ENCODE measurements around the gene LRRTM4.

The LRRTM4 gene

DNA sequence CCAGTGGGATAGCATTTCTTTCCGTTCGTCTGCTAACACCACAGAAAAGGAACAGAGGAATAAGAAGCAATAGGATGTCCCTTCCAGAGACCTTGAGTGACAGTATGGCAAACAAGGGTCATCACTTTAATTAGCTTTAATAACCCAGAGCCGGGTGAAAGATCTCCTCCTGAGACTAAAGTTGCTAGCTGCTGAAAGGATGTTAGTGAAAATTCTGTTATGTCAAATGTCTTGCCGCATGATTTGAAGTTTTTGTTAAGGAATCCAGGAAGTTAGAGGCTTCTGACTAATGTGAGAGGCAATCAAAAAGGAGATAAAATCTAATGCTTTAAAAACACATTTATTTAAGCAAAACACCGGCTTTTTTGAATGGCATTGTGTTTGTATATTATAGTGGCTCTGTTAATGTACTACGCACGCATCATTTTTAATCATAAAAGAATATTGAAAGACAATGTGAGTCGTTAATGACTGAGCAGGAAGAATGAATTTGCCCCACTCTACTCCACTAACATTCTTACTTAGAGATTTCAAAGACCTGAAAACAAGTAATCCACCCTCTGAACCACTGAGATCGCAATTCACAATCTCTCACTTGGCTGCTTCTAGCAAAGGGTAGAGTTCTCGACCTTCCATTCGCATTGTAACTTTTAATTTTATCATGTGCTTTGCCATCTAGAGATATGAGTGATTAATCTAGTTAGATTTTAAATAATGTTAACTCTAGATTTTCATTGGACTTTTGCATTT is 536.6 kb downstream of the LRRTM4 start:
- no peak for DNase-seq (ENCODE audit: low spot score)

DNA sequence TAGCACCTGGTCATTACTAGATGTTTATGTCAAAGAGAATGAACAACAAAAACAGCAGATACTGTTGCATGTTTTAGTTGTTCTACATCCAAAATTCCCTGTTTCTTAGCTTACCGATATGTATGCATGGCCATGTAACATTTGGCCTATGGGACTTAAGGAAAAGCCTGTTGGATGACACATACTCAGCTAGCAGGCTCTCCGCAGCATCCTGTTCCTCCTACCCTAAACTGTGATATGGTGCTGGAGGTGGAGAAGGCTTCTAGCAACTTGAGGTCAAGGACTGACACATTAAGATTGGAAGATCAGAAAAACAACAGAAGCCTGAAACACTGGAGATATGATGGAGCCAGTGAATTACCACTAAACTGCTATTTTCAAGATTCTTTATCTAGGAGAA is 537.8 kb downstream of the LRRTM4 start:
- no peak for DNase-seq (ENCODE audit: low spot score)

DNA sequence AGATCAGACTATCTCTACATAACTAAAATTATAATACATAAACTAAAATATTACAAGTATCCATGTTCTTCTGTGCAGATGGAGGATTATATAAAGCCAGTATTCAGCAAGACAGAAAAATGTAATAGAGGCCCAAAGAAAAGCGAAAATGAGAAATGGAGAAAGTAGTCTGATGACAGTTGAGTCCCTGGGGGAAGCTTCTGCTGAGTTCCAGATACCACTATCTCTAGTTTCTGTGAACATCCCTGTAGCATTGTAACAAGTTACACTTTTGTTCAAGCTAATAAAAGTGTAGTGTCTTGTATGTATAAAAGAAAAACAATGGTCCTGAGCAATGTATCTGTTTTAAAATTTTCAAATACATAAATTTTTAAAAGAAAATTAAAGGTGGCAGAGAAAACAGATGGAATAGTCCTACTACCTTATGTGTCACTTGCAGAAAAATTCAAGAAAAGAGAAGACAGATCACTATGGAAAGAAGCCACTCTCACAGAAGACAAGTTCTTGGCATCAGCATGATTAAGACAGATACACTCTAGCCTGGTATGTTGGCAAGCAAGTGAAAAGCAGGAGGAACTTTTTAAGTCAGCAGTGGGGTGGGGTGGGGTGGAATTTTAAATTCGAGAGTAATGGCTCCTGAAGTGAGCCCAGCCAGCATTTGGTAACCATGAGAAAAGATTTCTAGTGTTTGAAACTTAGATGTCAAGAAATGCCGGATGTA is 541.9 kb downstream of the LRRTM4 start:
- DNase-seq (ENCODE audit: low spot score) = no peak

DNA sequence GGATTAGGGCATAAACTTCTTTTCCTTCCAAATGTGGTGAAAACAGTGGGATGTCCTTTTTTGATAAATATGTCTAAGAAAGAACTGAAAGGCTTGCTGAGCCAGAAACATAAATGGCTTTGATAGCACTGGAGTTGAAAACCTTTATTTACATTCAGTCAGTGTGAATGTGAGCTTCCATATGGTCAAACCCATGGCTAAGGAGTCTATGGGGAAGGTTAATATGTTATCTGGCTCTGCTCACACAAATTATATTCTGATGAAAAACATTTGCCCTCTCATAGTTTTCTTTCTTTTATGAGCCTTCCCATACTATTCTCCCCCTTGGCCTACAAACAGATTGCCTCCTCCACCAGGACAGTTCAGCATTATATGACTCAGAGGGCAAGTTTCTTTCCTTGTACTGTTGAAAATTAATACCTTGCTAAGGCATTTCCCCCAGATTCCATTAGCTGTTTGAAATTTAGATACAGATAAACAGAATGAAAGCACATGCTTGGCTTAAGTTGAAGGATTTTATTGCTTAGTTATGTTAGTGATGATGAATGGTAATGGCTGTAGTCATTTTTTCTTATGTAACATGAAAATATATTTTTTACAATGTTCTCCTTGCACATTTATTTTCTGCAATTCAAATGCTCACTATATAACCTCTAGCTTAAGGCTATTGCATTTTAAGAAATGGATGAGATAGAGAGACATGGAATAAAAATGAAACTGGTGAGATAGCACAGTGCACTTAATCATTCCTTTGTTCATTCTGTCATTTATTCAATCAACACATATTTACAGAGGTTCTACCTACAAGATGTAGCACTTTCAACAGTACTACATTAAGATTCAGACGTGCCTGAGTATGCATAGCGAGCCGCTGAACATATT is 544.1 kb downstream of the LRRTM4 start:
- no peak for DNase-seq (ENCODE audit: low spot score)

DNA sequence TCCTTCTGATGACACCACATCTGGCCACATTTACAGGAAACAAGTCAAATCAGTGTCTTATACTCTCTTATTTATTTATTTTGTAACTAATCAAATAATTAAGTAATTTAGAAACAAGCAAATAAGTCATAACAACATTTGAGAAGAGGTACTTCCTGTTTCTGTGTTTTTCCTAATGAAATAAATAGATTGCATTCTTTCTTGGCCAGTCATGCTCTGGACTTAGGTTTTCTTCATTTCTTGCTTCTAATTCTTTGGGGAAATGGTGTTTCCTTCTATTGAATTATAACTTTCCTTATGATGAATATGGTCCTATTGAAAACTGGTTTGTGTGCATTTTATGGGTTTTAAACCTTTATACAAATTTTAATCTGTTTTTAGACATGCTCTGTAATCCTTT is 546.4 kb downstream of the LRRTM4 start:
- no peak for DNase-seq (ENCODE audit: low spot score)

DNA sequence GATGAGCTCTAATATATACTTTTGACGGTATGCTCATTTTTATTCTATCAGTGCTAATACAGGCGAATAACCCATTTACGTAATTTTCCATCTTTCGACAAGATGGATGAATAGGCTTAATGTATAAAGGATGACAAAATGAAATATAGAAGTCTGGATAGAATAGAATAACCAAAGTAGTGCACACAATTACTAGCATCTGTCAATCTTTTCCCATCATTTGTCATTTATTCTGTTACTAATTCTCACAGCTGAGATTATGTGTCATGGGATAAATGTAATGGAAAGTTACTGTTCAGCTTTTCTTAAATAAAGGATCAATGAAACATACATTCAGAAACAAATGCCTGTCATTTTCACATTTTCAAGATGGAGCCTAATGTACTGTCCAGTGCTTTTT is 548.6 kb downstream of the LRRTM4 start:
- DNase-seq (ENCODE audit: low spot score) = no peak

DNA sequence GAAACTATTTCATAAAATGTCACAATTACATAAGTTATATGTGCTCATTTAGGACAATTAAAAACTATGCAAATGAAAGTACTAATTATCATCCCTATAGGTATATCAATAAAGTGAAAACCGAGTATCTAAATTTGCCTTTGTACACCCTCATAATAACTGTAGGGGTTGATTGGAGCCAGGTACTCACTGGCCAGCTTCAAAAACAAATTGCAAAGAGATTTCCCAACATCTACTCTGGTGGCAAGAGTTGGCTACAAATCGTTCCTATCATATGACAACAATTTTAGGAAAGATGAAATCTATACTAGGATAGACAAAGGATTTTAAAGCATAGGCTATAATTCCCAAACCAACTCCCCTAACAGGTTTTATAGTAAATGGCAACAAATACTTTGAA is 556.4 kb downstream of the LRRTM4 start:
- no peak for DNase-seq (ENCODE audit: low spot score)

DNA sequence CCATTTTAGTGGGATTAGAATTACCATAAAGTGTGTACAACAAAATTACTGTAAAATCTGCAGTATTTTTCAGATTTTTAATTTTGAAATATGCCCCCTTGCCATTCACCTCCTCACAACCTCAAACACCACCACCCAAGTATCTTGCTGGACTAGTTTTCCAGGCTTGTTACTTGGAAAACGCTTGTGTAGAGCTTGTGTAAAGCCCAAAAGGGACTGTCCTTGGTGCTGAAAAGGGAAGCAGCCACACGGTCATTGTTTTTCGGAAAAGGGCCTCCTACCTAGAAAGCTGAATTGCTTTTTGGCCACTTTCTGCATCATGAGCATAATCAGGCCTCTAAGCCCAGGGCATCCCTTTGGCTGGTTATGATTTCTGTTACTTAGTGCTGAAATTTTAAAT is 563.4 kb downstream of the LRRTM4 start:
- DNase-seq (ENCODE audit: low spot score) = no peak

DNA sequence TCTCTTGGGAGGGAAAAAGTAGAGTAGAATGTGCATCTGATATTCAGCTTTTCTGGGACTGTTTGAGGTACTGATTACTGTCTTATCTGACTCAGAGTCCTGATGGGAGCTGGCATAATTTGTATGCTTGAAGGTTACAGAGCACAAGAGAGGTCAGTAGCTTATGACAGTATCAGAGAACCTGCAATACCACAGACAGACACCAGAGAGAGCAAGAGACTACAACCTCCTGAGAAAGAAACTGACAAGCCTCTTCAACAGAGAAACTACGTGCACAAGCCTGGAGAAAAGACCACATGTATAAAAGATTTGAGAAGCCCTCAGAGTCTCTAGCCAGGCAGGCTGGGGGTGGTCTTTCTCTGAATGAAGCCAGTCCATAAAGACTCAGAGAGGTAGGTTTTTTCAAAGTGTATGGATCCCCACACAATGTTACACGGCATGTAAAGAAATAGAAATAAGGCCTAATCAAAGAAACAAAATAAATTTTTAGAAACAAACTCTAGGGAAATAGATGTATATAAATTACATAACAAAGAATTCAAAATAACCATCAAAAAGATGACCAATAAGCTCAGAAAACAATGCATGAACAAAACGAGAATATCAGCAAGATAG is 568.3 kb downstream of the LRRTM4 start:
- no peak for DNase-seq (ENCODE audit: low spot score)

DNA sequence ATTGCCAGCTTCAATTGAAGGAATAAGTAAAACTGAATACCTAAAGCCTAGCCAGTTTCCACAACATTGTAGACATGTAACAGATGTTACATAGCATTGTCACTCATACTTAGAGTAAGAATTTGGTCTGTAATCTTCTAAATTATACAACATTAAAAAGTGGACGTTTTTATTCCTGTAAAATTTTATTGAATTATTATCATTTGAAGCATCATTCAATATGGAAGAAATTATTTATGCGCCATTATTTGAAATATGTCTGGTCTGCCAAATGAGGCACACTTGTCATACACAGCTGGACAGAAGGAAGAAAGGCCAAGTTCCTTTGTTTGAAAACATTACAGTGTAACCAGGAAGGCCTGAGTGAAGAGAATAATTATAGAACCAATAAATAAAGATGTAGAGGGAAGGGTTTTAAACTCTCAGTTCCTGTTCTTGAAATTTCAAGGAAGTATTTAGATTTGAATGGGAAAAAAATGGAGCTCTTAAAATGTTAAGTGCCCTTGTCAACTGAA is 575.5 kb downstream of the LRRTM4 start:
- no peak for DNase-seq (ENCODE audit: low spot score)

DNA sequence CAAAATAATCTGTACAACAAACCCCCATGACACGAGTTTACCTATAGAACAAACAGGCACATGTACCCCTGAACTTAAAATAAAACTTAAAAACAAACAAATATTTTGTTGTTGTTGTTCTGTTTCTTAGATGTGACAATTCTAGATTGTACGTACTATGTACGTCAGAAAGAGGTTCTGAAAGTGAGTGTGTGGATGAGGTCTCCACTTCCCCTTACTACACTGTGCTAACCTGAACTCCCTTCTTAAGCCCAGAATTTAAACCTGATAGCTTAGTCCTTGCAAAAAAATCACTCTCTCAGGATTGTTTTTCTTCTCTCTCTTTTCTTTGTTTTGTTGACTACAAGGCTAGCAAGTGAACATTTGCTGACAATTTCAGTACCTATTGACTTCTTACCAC is 581.6 kb downstream of the LRRTM4 start:
- no peak for DNase-seq (ENCODE audit: low spot score)

DNA sequence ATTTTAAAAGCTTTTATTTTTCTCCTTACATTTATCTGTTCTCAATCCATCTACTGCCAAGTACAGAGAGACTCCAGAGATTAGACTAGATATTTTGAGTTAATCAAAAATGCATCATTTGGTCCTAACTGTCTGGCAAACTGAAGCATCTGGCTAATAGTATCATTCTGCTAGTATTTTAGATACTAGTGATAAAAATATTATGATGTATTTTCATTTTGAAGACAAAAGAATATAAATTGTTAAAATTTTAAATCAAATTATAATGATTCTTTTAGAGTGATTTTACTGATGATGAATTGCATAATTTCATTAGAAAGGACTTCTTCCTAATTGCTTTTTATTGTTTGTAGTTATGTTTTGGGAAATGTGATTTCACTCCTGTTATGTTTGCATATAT is 584.0 kb downstream of the LRRTM4 start:
- no peak for DNase-seq (ENCODE audit: low spot score)

DNA sequence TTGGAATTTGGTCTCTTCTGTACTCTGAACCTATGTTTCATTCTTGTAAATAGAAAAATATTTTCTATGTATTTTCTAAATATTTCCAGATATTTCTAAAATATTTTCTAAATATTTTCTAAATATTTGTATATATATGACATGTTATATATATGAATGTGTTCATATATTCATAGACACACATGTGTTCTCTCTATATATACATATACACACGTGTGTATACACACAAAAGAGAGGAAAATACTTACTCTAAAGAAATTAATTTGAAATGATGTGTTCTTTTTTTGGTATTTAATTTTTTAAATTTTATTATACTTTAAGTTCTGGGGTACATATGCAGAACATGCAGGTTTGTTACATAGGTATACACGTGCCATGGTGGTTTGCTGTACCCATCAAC is 589.6 kb downstream of the LRRTM4 start:
- DNase-seq (ENCODE audit: low spot score) = no peak

DNA sequence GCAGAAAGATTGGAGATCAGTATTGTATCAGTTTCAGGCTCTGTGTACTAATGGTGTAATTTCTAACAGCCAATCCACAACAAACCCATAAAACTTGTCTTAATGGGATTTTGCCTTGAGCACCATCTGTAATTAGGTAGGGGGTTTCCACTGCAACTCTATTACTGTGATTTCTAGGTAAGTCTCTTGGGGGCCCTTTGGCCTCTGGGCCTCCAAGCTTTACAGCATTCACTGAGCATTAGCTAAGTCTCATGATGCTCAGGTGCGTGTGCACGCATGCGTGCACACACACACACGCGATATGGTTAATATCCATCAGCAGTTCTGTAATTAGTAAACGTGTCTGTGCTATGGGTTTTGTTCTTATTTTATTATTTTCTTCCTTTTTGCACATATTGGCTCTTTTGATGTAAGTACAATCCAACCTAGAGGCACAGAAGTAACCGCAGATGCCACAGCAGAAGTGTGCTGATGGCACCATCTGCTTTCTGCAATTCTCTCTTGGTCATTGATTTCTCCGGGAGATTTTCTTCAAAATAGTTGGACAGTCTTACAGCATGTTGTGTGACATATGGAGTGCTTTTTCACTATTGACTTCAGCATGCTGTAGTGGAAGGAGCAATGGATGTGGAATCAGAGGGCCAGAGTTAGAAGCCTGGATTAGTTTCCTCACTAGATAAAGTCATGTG is 592.0 kb downstream of the LRRTM4 start:
- no peak for DNase-seq (ENCODE audit: low spot score)

DNA sequence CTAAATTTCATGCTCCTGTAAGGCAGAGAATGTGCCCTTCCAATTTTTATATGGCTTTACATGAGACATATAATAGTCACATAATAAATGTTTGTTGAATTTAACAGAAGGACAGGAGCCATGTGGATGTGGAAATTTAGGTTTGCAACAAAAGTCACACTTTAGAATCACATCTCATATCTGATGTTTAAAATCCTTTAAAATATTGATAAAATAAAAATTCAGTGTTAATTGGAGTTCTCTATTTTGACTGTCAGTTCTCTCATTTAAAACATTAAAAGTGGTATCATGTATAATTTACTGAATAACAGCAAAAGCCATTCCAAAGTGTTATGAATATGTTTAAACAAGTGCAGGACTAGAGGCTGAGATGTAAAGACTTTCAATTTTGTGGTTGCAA is 594.1 kb downstream of the LRRTM4 start:
- DNase-seq (ENCODE audit: low spot score) = no peak

DNA sequence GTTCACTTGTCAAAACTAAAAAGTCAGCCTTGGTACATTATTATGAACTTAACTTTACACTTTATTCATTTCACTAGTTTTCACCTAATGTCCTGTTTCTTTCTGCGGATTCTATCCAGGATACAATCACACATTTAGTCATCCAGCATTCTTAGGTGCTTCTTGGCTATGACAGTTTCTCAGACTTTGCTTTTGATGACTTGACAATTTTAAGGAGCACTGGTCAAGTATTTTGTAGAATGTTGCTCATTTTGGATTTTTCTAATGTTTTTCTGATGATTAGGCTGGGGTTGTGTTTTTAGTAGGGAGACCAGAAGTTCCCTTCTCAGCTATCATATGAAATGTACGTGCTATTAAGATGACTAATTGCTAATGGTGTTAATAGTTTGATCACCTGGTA is 601.2 kb downstream of the LRRTM4 start:
- DNase-seq (ENCODE audit: low spot score) = no peak

DNA sequence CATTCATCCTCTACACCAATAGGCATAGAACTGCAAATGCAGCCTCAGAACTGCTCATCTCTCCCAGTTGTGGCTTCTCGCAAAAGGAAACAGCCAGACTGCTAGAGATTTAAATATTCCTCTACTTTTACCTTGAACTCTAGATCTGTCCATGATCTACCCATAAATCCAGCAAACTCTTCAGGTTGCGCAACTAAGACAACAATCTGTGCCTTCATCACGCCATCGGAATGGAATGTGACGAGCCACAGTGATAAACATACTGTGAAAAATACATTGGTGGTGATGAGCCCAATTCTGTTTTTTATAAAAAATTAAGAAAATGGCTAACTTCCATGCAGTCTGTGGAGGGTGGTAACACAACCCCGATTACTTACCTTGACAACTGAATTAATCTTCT is 626.7 kb downstream of the LRRTM4 start:
- no peak for DNase-seq (ENCODE audit: low spot score)

DNA sequence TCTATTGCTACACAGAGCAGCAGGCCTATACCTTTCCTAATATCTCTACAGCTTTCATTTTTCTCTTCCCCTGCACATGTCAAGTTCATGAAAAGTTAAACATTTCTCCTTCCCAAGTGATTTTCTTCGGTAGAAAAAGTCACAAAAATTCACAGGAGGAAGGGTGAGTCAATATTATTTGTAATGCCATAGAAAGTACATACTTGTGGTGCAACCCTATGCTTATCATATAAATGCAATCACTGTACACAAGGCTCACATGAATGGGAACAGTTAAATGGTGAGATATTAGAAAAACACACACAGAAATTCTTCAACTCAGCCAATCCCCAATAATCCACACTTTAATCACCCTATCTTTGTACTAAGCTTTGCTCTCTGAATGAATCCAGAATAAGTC is 651.6 kb downstream of the LRRTM4 start:
- DNase-seq (ENCODE audit: low spot score) = no peak

DNA sequence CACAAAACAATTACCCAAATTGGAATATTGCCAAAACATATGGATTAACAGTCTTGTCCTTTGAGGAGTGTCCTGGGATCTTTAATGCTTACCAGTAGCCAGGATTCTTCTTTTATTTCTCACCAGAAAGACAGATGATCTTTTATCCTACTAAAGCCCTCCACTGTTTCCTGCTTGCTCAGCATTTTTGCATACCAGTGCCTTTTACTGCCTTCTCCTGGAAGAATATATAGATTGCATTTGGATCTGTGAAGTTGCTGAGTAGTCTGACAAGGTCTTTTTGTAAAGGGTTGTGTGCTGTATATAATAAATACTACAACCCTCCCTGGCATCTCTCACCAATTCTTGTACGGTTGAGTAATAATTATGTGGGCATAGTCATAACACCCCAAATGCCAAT is 652.2 kb downstream of the LRRTM4 start:
- no peak for DNase-seq (ENCODE audit: low spot score)

DNA sequence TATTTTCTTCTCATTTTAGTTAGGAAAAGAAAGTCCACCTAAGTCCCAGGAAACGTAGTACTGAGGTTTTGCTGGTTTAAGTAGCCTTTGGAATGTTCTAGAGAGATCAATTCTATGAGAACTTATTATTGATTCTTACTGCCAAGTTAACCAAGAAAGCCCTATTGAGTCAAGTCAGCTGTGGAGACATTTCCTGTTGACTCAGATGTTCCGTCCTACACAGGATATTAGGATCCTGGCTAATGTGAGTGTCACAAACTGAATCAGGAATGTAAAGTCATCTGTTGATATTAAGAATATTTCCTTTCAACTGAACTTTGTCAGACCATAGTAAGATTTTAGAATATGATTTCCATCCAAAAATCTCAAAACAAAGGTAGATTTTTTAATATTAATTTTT is 654.3 kb downstream of the LRRTM4 start:
- DNase-seq (ENCODE audit: low spot score) = no peak

DNA sequence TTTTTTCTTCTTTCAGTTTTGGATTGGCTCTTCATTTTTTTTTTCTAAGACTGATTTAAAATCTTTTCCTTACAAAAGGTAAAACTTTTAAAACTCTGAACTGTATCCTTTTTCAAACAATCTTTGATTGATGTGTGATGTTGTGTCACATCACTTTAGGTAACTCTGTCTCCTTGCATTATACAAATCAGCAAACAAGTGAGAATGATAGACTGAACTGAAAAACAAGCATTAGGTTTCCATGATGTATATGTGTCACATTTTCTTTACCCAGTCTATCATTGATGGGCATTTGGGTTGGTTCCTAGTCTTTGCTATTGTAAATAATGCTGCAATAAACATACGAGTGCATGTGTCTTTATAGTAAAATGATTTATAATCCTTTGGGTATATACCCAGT is 655.7 kb downstream of the LRRTM4 start:
- no peak for DNase-seq (ENCODE audit: low spot score)

DNA sequence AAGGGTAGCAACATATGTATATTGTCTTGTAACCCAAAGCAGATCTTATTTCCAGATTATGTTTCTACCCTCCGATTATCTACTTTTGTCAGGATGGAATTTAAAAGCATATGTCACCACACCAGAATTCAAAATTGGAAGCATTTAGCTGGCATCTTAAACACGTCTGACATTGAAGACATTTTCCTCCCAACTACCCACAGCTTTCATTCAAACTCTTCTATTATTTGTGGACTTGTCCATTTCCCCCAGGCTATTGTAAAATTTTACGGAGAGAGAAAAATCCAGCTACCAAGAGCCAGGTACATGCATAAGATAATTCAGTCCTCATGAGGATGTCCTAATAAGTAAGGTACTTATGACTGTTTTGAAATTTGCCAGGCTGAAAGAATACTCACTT is 659.3 kb downstream of the LRRTM4 start:
- no peak for DNase-seq (ENCODE audit: low spot score)

All from hematopoietic multipotent progenitor cell treated with erythropoietin and hydrocortisone succinate and interleukin-3 and kit ligand, for 15 days (in vitro differentiated cells).